H9 (cell line): ENCODE data around the gene DSC1. TPM values are rescaled to one million over a fixed set of nuclear protein-coding genes. Genes with fewer than 3 reads are reported as not detected.

Experiments
- DNase-seq: peaks from one replicate; pipeline ENCODE4 v3.0.0-alpha.2; 2017
- H2AFZ ChIP-seq: one replicate; pipeline ENCODE4 v1.6.1; 2013; ENCODE audit warnings: mild to moderate bottlenecking, low read length, control low read depth, moderate library complexity
- H2AK5ac ChIP-seq: 2 replicates; pipeline ENCODE4 v1.6.1; 2013; ENCODE audit warnings: low read length, control low read depth, mixed read lengths; ENCODE audit not compliant: insufficient read length
- H2BK120ac ChIP-seq: one replicate; pipeline ENCODE4 v1.6.1; 2013; ENCODE audit warnings: low read depth, mild to moderate bottlenecking, low read length, control low read depth, inconsistent platforms; ENCODE audit not compliant: poor library complexity, severe bottlenecking
- H2BK12ac ChIP-seq: 2 replicates; pipeline ENCODE4 v1.6.1; 2013; ENCODE audit warnings: low read length, control low read depth, mixed read lengths, low read depth; ENCODE audit not compliant: insufficient read length
- H2BK15ac ChIP-seq: 2 replicates; pipeline ENCODE4 v1.6.1; 2013; ENCODE audit warnings: low read depth, low read length, control low read depth
- H2BK20ac ChIP-seq: one replicate; pipeline ENCODE4 v1.6.1; 2013; ENCODE audit warnings: low read depth, mild to moderate bottlenecking, low read length, control low read depth, inconsistent platforms; ENCODE audit not compliant: poor library complexity, severe bottlenecking
- H2BK5ac ChIP-seq: 2 replicates; pipeline ENCODE4 v1.6.1; 2013; ENCODE audit warnings: low read length, control low read depth, mixed read lengths; ENCODE audit not compliant: insufficient read length
- H3K14ac ChIP-seq: 2 replicates; pipeline ENCODE4 v1.6.1; 2013; ENCODE audit warnings: low read length, control low read depth; ENCODE audit not compliant: insufficient read depth
- H3K18ac ChIP-seq: 2 replicates; pipeline ENCODE4 v1.6.1; 2013; ENCODE audit warnings: low read depth, mild to moderate bottlenecking, mixed read lengths, low read length, control low read depth; ENCODE audit not compliant: insufficient read length
- H3K23ac ChIP-seq: 2 replicates; pipeline ENCODE4 v1.6.1; 2013; ENCODE audit warnings: low read length, control low read depth, mixed read lengths, low read depth; ENCODE audit not compliant: insufficient read length
- H3K23me2 ChIP-seq: 2 replicates; pipeline ENCODE4 v1.6.1; 2013; ENCODE audit warnings: low read depth, mild to moderate bottlenecking, mixed read lengths, low read length, control low read depth; ENCODE audit not compliant: insufficient read length, poor library complexity, severe bottlenecking
- H3K27ac ChIP-seq: 2 replicates; pipeline ENCODE4 v1.5.1; 2013; ENCODE audit warnings: low read length, control low read depth, mixed read lengths, low read depth; ENCODE audit not compliant: insufficient read length
- H3K27me3 ChIP-seq: 2 replicates; pipeline ENCODE4 v1.6.1; 2013; ENCODE audit warnings: low read length, control low read depth, inconsistent platforms; ENCODE audit not compliant: insufficient read depth
- H3K4ac ChIP-seq: 2 replicates; pipeline ENCODE4 v1.6.1; 2013; ENCODE audit warnings: low read depth, mild to moderate bottlenecking, control low read depth, inconsistent platforms, low read length, moderate library complexity
- H3K4me1 ChIP-seq: 2 replicates; pipeline ENCODE4 v1.6.1; 2013; ENCODE audit warnings: low read length, control low read depth, inconsistent platforms; ENCODE audit not compliant: insufficient read depth
- H3K4me2 ChIP-seq: 2 replicates; pipeline ENCODE4 v1.6.1; 2013; ENCODE audit warnings: low read length, control low read depth, mixed read lengths; ENCODE audit not compliant: insufficient read length, insufficient read depth
- H3K56ac ChIP-seq: 2 replicates; pipeline ENCODE4 v1.6.1; 2013; ENCODE audit warnings: low read depth, mild to moderate bottlenecking, mixed read lengths, low read length, control low read depth; ENCODE audit not compliant: insufficient read length
- H3K79me1 ChIP-seq: 2 replicates; pipeline ENCODE4 v1.6.1; 2013; ENCODE audit warnings: low read depth, mild to moderate bottlenecking, moderate library complexity, low read length, control low read depth, inconsistent platforms; ENCODE audit not compliant: insufficient read depth, poor library complexity, severe bottlenecking
- H3K79me2 ChIP-seq: 2 replicates; pipeline ENCODE4 v1.6.1; 2013; ENCODE audit warnings: low read length, control low read depth, inconsistent platforms; ENCODE audit not compliant: insufficient read depth
- H3K9ac ChIP-seq: 2 replicates; pipeline ENCODE4 v1.6.1; 2013; ENCODE audit warnings: low read length, control low read depth, mixed read lengths; ENCODE audit not compliant: insufficient read length; ENCODE audit errors: extremely low read depth
- H3K9me3 ChIP-seq: one replicate; pipeline ENCODE4 v1.6.1; 2013; ENCODE audit warnings: low read depth, low read length, inconsistent platforms; ENCODE audit not compliant: control insufficient read depth
- H3T11ph ChIP-seq: one replicate; pipeline ENCODE4 v1.6.1; 2013; ENCODE audit warnings: mild to moderate bottlenecking, low read length, control low read depth, inconsistent platforms
- H4K20me1 ChIP-seq: one replicate; pipeline ENCODE4 v1.6.1; 2013; ENCODE audit not compliant: control insufficient read depth, insufficient read length, insufficient read depth
- H4K5ac ChIP-seq: 2 replicates; pipeline ENCODE4 v1.6.1; 2013; ENCODE audit warnings: low read depth, mild to moderate bottlenecking, mixed read lengths, low read length, control low read depth; ENCODE audit not compliant: insufficient read length
- H4K8ac ChIP-seq: replicated peaks from 2 replicates; pipeline ENCODE4 v1.6.1; 2013; ENCODE audit warnings: low read length, control low read depth, mixed read lengths, low read depth; ENCODE audit not compliant: insufficient read length
- H4K91ac ChIP-seq: 2 replicates; pipeline ENCODE4 v1.6.1; 2013; ENCODE audit warnings: low read depth, mild to moderate bottlenecking, moderate library complexity, mixed read lengths, low read length, control low read depth; ENCODE audit not compliant: insufficient read length
- H3K27ac Mint-ChIP-seq, 3 experiments: 2 replicates in 2 of 3; 3 replicates in 1 of 3; pipeline ENCODE4 v1.8.0; 2020 to 2021; ENCODE audit warnings: mixed read lengths in 3 of 3, mild to moderate bottlenecking in 1 of 3, moderate library complexity in 1 of 3
- H3K27me3 Mint-ChIP-seq: 2 replicates; pipeline ENCODE4 v1.8.0; 2021; ENCODE audit warnings: low read depth, mild to moderate bottlenecking, moderate library complexity, mixed read lengths
- H3K36me3 Mint-ChIP-seq, 3 experiments: 2 replicates in 2 of 3; 3 replicates in 1 of 3; pipeline ENCODE4 v1.8.0; 2020 to 2021; ENCODE audit warnings: low read depth in 3 of 3, mixed read lengths in 3 of 3; ENCODE audit not compliant: insufficient read depth in 1 of 3
- H3K4me1 Mint-ChIP-seq, 2 experiments: 2 replicates each; pipeline ENCODE4 v1.8.0; 2020; ENCODE audit warnings: mixed read lengths in 2 of 2
- H3K4me3 Mint-ChIP-seq, 2 experiments: 2 replicates in 1 of 2; 3 replicates in 1 of 2; pipeline ENCODE4 v1.8.0; 2020 to 2021; ENCODE audit warnings: mild to moderate bottlenecking in 2 of 2, mixed read lengths in 2 of 2, moderate library complexity in 1 of 2
- H3K9me3 Mint-ChIP-seq, 2 experiments: 2 replicates in 1 of 2; 3 replicates in 1 of 2; pipeline ENCODE4 v1.8.0; 2020; ENCODE audit warnings: mild to moderate bottlenecking in 2 of 2, mixed read lengths in 2 of 2, moderate library complexity in 1 of 2
- WGBS: extraction: QIAGEN DNeasy Blood & Tissue Kit; methylation state at CpG from one replicate; pipeline ENCODE4 v1.1.7; 2013; ENCODE audit warnings: missing lambda C conversion rate, low lambda C conversion rate, mixed read lengths; ENCODE audit not compliant: insufficient read length; ENCODE audit errors: extremely low coverage; 5-methylcytosine and 5-hydroxymethylcytosine counted together
- total RNA-seq: library from RNA; stranded (reverse); gene quantifications from 2 replicates; pipeline ENCODE4 v1.2.1, GENCODE V29; 2021
- TF ChIP-seq, protein P1 (sequence below): fragments of 200-600 bp; sonication (generic); conservative IDR thresholded peaks from 3 replicates; pipeline ENCODE4 v1.8.0; 2021; ENCODE audit warnings: antibody characterized with exemption, mild to moderate bottlenecking

DSC1 gene
- total RNA-seq, 1 experiment from 2014 or later = not detected

- H3K9ac ChIP-seq = no peak overlapping the region
- WGBS = no CpG with 5 or more reads among the region's 11 CpGs
- H3K79me2 ChIP-seq = no peaks in the 10 kb centered on the region
- H2BK120ac ChIP-seq = no peak overlapping the region
- no peaks in the 10 kb centered on the region for H3K9me3 ChIP-seq
- no peaks in the 10 kb centered on the region for H3K79me1 ChIP-seq
- Mint-ChIP-seq H3K27ac (peak overlapping the region in 2 of 3 experiments; percentile 31 to 37; a peak in 3 of 7 replicates), H3K36me3 (peaks cover 0 to 5% (median 0%) of the 10 kb centered on the region in 3 experiments; a peak in 2 of 7 replicates), H3K9me3 (peaks cover 0 to 5% of the 10 kb centered on the region in 2 experiments; a peak in 2 of 5 replicates), H3K4me1 (peaks cover 25 to 34% of the 10 kb centered on the region in 2 experiments), H3K4me3 (no peak overlapping the region), H3K27me3 (no peaks in the 10 kb centered on the region)
- H2BK5ac ChIP-seq = no peak overlapping the region
- H4K91ac ChIP-seq = no peak overlapping the region
- no peak overlapping the region for H4K8ac ChIP-seq
- no peaks in the 10 kb centered on the region for H3K23me2 ChIP-seq
- no peak overlapping the region for H2BK15ac ChIP-seq
- H3T11ph ChIP-seq = no peak overlapping the region
- no peak overlapping the region for H3K4me2 ChIP-seq
- H2BK12ac ChIP-seq = no peak overlapping the region
- DNase-seq = peak; percentile 80
- no peak overlapping the region for H3K27ac ChIP-seq
- no peak overlapping the region for H3K56ac ChIP-seq
- no peak overlapping the region for H2BK20ac ChIP-seq
- no peak overlapping the region for H3K4ac ChIP-seq
- H4K5ac ChIP-seq = no peak overlapping the region
- no peak overlapping the region for H3K23ac ChIP-seq
- no peak overlapping the region for H3K14ac ChIP-seq
- H2AK5ac ChIP-seq = no peak overlapping the region
- H3K4me1 ChIP-seq = no peaks in the 10 kb centered on the region; the same call in 1 of the 2 replicates
- H3K27me3 ChIP-seq = no peaks in the 10 kb centered on the region
- H2AFZ ChIP-seq = no peak overlapping the region
- TF ChIP-seq, protein P1, sequence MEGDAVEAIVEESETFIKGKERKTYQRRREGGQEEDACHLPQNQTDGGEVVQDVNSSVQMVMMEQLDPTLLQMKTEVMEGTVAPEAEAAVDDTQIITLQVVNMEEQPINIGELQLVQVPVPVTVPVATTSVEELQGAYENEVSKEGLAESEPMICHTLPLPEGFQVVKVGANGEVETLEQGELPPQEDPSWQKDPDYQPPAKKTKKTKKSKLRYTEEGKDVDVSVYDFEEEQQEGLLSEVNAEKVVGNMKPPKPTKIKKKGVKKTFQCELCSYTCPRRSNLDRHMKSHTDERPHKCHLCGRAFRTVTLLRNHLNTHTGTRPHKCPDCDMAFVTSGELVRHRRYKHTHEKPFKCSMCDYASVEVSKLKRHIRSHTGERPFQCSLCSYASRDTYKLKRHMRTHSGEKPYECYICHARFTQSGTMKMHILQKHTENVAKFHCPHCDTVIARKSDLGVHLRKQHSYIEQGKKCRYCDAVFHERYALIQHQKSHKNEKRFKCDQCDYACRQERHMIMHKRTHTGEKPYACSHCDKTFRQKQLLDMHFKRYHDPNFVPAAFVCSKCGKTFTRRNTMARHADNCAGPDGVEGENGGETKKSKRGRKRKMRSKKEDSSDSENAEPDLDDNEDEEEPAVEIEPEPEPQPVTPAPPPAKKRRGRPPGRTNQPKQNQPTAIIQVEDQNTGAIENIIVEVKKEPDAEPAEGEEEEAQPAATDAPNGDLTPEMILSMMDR = no peak
- H3K18ac ChIP-seq = no peak overlapping the region
- H4K20me1 ChIP-seq = no peaks in the 10 kb centered on the region
Measured at GRCh38 chr18:31206787-31207381, 44.2 kb upstream of the DSC1 start.
